GM19324 (cell line): ENCODE measurements around the gene RAD50.

ENCODE experiments used
- ATAC-seq: cut with Tn5 transposase; IDR thresholded peaks from one replicate; pipeline ENCODE4 v1.9.1; 2021; ENCODE audit warnings: mild to moderate bottlenecking, moderate library complexity; ENCODE audit not compliant: unreplicated experiment, low FRiP score

RAD50 gene

DNA sequence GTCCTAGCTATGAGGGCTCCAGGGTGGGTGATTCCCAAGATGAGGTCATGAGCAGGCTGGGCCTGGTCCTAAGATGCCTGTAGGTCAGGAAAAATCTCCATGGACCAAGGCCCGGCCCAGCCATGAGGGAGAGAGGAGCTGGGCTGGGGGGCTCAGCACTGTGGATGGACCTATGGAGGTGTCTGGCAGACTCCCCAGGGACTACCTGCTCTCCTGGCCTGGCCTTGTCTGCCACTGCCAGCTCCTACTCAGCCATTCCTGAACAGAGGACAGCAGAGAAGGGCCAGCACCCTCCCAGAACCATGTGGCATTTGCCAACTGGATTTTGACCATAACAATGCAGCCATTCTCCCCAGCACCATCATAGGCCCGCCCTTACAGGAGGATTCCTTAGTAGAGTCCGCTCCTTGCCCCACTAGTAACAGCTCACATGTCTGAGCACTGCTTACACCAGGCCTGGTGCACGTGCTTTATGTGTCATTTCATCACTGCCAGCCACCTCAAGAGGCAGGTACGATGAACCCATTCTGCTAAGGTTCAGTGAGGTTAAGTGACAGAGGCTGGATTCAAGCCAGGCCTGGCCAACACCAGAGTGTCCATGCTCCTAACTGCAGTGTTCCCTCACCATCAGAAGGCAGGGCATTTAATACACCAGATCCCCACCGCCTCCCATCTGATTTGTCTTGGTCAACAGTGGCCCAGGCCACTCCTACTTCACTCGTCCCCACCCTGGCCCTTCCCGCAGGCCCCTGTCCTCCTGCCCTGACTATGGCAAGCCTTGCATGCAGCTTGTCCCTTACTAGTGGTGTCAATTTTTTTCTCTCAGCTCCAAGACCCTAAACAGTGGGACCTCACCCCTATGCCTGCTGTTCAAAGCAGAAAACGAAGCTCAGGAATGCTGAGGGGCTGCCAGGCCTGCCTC, 101.9 kb downstream of the RAD50 start:
- ATAC-seq: no peak

DNA sequence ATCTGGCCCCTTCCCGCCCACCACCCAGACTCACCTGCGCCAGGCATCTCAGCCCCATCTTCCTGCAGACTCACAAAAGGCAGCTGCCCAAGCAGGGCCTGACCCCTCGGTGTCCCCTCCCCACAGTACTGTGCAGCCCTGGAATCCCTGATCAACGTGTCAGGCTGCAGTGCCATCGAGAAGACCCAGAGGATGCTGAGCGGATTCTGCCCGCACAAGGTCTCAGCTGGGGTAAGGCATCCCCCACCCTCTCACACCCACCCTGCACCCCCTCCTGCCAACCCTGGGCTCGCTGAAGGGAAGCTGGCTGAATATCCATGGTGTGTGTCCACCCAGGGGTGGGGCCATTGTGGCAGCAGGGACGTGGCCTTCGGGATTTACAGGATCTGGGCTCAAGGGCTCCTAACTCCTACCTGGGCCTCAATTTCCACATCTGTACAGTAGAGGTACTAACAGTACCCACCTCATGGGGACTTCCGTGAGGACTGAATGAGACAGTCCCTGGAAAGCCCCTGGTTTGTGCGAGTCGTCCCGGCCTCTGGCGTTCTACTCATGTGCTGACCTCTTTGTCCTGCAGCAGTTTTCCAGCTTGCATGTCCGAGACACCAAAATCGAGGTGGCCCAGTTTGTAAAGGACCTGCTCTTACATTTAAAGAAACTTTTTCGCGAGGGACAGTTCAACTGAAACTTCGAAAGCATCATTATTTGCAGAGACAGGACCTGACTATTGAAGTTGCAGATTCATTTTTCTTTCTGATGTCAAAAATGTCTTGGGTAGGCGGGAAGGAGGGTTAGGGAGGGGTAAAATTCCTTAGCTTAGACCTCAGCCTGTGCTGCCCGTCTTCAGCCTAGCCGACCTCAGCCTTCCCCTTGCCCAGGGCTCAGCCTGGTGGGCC, 103.1 kb downstream of the RAD50 start:
- no peak for ATAC-seq

DNA sequence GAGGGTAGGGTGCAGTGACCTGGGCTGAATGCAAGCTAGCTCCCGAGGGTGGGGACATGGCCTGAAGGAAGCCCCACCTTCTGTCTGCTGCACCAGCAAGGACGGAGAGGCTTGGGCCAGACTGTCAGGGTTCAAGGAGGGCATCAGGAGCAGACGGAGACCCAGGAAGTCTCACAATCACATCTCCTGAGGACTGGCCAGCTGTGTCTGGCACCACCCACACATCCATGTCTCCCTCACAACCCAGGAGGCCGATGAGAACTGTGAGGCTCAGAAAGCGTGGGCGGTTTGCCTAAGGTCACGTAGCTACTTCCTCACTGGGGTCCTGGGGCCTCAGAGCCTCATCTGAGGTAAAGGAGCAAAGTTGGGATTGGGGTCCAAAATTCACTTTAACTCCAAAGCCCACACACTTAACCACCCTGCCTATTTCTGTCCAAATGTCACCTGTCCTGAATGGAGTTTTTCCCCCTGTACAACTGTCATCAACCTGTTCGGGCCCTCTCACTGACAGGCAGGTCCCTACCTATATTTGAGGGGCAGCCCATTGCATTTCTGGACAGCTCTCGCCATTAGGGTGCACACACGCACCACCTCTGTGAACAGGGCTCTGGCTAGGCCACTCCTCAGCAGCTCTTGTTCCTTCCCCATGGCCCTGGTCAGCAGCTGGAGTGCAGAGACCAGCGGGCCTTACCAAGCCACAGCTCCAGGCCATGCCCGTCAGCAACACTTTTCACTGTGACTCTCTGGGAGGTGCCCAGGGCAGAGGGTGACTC, 104.6 kb downstream of the RAD50 start:
- no peak for ATAC-seq

DNA sequence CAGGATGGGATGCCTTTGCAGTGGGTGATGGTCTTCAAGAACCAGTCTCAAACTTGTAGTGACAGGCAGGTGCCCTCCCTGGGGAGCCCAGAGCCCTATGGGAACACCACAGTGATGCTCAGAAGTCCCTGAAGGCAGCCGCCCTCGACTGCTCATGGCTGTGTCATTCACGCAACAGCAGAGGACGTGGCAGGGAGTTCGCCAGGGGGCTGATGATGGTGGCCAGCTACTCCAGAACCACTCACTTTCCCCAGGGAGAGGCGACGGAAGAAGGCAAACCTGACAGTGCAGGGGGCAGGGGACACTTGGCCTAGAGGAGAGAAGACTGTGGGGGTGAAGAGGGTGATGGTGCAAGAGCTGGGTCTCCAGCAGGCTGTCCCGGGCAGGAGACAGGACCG, 105.2 kb downstream of the RAD50 start:
- no peak for ATAC-seq

DNA sequence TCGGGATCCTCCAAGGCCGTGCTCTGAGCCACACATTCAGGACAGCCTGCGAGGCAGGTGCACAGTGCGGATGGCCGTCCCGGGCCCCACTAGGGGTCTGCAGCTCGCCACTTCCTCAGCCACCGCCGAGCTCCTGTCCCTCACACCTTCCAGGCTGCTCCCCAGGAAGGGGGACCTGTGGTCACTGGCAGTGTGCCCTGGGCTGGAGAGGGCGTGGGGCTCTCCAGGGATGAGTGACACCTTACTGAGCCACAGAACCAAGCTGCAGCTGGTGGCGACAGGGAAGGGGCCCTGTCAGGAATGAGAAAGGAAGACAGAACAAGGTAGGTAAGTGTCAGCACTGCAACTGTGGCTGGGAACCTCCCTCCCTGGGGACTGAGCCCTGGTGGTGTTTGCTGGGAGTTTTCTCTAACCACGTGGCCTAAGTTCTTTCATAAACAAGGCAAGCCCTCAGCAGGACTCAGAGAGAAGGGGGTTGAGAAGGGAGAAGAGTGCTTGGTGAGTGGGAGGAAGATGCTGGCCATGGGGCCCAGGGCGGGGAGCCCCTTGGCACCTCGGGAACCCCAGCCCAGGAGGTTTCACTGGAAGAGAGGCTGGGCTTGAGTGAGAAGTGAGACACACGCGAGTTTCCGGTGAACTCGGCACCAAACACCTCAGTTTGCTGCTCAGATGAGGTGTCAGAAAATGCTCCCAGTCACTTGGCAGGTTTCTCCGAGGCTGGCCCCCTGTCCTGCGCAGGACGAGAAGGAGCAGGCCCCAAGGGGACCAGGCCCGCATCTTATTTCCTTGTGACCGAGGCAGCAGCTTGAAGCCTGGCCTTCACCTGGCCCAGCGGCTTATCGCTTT, 106.4 kb downstream of the RAD50 start:
- ATAC-seq: peak; percentile 47

DNA sequence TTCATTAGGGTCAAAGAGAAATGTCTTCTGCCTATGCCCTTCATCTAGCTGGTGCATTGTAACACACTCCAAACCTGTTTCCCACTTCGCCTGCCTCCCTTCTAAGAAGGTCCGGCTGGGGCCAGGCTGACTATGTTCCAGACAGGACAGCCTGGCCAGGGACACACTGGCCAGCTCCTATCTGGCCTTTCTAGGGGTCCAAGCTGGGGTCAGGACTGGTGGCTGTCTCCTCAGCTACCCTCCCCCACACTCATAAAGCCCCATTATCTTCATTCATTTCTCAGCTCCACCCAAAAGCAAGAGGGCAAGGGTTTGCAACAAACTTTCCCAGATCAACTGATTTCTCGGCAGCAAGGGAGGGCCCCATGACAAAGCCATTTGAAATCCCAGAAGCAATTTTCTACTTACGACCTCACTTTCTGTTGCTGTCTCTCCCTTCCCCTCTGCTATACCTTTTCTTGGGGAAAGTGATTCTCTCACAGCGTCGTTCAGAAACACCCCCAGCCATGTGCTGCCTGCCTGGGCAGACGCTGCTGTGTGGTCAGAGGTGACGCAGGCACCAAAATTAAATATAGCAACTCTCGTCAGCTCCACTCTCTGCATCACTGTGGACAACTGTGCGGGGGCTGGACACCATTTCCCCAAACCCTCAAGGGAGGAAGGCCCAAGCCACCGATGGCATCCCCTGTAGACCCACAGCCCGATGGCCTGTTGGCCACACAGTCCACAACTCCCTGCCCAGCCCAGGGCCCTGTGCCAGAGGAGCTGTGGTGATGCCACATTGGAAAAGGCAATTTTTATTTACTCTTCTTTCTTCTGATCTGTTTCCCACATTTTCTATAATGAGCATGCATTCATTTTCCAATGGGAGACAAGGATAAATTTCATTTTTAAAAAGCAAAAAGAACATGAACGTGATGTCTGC, 107.3 kb downstream of the RAD50 start:
- ATAC-seq: peak; percentile 55

DNA sequence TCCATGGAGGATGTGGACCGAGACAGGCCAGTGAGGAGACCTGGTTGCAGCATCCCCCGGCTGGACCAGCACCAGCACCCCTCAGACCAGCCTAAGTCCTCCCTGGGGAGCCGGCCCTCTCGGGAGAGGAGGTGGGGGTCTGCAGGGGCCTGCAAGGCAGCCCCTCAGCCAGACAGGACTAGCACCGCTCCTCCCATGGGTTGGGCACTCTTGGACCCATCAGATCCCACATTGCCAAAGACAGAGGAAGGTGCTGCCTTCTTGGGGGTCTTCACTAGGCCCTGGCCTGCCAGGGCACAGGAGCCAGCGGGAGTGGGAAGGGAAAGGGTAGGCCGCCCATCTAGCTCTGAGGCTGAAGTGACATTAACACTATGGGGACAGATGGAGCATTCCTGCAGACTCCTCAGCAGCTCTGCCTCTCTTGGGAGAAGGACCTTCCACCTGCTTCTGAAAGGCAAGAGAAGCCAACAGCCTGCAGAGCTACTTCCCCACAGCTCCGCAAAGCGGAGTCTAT, 108.0 kb downstream of the RAD50 start:
- ATAC-seq: no peak

DNA sequence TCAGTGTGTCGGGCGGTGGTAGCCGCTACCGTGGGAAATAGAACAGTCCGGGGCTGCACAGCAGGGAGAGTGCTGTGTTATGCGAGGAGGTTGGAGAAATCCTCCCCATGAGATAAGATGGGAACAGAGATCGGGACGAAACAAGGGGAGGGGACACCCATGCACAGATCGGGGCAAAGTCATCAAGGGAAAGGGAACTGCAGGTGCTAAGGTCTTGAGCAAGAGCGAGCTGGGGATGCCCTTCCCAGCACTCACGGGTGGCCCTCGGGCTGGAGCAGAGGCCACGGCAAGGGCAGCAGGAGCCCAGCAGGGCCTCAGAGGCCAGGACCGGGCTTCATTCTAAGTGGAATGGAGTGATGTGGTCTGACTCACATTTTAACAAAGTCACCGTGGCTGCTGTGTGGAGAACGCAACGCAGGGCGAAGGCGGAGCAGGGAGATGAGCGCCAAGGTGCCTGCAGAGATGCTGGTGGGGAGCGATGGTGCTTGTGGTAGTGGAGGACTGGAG, 108.8 kb downstream of the RAD50 start:
- no peak for ATAC-seq

DNA sequence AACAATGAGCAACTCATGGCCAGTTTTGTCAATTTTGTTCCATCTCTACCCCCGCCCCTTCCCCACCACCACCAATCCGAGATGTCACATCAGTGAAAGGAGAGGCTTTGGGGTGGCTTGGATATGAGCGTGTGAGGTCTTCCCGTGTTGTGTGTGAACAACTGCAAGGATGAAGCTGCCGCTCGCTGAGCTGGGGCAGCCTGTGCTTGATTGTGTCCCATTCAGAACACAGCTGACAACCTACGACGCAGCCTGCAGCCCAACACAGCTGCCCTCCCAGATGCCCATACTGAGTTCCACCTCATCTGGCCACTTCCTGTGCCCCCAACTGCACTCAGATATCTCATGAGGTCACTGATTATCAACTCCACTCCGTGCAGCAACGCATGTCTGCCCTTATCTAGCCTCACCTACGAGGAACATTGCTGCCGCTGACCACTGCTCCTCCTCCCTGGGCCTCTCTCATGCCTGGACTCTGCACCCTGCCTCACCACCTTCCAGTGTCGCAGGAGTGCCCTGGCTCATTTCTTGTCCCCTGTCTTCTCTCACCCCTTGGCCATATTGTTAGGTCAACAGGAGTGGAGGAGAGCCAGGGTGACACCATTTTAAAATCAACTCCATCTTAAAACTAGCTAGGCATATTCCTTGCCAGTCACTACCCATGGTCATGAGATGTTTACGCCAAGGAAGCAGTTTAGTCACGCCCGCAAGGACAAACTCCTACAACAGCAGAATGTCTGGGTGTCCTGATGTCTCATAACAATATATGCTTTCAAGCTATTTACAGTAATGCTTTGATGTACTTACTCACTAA, 109.7 kb downstream of the RAD50 start:
- no peak for ATAC-seq

DNA sequence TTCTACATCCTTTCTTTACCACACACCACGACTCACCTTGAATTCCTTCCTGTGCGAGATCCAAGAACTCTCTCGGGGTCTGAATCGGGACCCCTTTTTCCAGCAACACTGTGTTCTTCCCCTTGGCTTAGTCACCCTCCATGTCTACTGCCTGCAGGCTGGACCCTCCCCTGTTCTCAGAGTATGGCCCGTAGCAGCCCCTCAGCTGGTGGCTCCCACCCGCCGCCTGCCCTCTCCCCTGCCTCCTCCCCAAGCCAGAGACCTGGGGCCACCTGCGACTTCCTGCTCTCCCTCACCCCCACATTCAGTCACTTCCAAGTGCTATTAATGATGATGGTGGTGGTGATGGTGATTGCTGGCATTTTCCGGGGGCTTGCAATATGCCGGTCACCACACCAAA, 110.5 kb downstream of the RAD50 start:
- no peak for ATAC-seq

DNA sequence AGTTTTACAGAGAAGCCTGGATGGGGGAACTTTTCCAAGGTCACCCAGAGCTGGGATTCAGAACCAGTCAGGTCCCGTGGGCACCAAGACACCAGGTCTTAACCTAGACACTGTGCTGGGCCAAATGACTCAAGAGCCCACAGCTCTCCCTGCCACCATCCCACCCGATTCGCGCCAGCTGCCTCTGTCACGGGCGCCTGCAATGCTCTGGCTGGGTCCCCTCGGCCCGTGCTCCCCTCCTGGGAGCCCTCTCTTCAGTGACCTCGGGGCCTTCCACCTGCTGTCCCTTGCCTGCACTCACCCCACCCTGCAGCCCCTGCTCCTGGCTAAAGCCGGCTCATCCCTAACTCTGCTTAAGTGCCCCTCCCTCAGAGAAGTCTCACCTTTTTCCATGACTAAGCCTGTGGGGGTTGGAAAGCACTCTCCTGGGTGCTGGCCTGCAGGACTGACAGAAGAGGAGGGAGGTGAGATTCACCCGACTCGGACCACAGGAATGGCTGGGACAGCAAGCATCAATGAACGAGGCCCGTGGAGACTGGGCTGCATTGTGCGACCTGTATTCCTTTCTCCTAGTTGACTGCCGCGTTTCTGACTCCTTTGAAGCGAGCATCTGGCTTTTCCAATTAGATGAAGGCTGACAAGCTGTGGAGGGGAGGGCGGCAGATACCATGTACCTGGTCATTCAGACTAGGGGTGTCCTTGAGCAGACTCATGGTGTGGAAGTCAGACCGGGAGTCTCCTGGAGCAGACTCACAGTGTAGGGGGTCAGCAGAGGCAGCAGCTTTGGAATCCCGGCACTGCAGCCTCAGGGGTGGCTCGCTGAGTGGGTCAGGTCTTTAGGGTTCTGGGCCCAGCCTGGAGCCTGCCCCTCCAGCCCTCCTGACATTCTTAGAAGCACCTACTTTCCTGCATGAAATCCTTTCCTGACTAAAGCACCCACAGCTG, 111.3 kb downstream of the RAD50 start:
- ATAC-seq: no peak

DNA sequence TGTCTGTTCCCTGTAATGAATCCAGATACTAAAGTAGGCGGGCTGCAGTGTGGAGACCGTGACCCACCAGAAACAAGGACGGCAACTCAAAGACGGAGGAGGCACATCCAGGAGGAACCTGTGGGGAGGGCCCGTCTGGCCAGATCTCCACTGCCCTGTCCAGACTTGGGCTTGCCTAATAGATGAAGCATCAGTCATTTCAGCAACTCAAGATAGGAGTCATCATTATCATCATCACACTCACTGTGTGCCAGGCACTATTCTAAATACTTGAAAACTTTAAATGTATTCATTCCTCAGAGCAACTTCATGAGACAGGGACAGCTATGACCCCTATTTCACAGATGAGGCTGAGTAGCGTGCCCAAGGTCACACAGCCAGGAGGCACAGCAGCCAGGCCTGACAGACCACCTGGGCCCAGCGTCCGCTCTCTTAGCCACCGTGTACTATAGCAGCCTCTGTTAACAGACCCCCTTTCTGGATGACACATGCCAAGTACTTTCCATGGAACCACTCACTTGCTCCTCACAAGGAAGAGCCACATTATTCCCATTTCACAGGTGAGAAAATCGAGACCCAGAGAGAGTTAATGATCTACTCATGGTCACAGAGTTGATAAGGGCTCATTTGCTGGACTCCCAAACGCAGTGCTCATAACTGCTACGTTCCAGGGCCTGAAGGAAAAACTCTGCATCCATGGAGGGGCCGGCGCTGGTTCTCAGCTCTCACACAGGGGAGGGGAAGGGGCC, 112.1 kb downstream of the RAD50 start:
- ATAC-seq: no peak

DNA sequence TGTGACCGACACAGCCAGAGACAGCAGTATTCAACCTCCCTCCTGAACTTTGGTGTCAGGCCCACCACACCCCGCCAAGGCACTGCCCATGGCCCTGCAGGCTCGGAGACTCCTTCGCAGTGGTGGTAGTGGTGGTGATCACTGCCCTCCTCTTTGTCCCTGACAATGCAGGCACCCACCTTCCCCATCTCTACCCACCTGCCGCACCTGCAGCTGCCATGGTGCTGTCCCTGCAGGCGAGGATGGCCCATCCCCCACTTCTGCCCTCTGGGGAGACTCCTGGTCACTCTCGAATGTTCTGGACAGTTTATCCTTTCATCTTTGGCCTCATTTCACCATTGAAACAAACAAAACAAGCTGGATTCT, 112.7 kb downstream of the RAD50 start:
- no peak for ATAC-seq

DNA sequence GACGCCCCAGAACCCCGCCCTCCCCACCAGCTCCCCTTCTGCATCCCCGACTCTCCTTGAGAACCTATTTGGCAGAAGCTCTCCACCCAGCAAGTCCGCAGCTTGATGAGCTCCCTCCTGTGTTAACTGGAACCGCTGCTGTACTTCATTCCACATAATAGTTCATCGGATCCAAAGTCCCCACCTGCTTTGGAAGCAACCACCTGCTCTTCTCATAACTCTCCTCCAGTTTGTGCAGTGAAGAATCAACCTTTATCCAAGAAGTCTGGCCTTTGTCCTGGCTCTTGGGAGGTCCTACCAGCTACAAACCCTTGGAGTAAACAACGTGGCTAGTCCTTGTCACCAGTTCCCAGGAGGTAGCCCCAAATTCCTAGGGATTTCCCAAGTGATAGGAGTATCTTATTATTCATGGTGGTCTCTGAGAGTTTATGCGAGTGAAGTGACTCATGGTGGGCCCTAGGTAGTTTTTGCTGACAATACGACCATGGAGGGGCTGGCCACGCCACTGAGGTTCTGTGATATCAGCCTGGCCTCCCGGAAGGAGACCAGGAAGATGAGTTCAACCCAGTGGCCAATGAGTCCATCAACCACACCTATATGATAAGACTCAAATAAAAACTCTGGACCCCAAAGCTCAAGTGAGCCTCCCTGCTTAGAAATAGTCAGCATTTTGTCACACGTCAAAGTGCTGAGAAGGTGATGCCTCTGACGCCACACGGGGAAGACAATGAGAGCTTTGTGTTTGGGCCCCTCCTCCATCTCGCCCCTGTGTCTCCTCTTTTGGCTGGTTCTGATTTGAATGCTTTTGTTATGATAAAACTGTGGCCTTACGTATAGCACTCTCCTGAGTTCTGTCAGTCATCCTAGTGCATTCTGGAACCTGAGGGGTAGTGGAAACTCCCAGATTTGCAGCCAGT, 113.4 kb downstream of the RAD50 start:
- no peak for ATAC-seq

DNA sequence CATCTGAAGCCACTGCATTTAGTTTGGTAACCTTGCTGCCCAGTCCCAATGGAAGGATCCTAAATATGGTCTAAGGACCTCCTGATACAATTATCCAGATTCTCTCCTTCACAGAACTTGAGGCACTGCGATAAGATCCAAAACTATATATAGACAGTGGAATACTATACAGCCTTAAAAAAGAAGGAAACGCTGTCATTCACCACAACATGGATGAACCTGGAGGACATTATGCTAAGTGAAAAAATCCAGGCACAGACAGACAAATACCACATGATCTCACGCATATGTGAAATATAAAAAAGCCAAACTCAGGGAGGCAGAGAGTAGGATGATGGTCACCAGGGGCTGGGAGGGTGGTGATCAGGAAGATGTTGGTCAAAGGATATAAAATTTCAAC, 114.2 kb downstream of the RAD50 start:
- ATAC-seq: no peak
